Measurements from ENCODE around the gene CNTNAP5.

CNTNAP5 gene

DNA sequence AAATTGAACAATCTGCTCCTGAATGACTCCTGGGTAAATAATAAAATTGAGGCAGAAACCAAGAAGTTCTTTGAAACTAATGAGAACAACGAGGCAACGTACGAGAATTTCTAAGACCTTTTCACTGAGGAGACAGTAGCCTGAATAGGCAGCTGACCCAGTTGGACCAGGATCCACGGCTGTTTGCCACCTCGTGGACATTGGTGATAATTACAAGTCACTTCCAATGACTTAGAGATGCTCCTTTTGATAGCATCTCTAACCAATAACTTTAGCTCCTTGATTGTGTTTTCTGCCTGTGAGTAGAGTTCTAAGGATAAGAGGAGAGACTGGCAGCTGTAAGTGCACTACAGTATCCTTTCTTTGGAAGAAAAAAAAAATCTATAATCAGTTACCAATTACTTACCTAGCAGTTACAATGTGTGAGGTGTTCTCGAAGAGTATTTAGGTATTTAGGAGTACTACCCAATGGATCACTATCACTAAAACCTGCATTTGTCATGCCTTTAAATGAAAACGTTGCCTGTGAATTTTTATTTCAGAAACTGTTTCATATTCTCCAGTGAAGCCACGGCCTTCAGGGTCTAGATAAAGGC lies 31.3 kb upstream of the CNTNAP5 start:
- no peak for ATAC-seq
- TF ChIP-seq, protein P1, sequence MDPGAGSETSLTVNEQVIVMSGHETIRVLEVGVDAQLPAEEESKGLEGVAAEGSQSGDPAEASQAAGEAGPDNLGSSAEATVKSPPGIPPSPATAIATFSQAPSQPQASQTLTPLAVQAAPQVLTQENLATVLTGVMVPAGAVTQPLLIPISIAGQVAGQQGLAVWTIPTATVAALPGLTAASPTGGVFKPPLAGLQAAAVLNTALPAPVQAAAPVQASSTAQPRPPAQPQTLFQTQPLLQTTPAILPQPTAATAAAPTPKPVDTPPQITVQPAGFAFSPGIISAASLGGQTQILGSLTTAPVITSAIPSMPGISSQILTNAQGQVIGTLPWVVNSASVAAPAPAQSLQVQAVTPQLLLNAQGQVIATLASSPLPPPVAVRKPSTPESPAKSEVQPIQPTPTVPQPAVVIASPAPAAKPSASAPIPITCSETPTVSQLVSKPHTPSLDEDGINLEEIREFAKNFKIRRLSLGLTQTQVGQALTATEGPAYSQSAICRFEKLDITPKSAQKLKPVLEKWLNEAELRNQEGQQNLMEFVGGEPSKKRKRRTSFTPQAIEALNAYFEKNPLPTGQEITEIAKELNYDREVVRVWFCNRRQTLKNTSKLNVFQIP (CRISPR knock-in tag; IDR thresholded peaks at IDR 0.05; ENCODE audit: borderline replicate concordance, low read depth), result no peak
- TF ChIP-seq OSR1 (CRISPR knock-in tag; IDR thresholded peaks at IDR 0.05) (no peak), PPARA (CRISPR knock-in tag; IDR thresholded peaks at IDR 0.05; ENCODE audit: borderline replicate concordance) (no peak), RARB (CRISPR knock-in tag; IDR thresholded peaks at IDR 0.05) (no peak), CSDC2 (CRISPR knock-in tag; IDR thresholded peaks at IDR 0.05) (no peak), ZNF565 (CRISPR knock-in tag; conservative IDR thresholded peaks at IDR 0.05; ENCODE audit: low read depth) (no peak), ZFP30 (CRISPR knock-in tag; IDR thresholded peaks at IDR 0.05) (no peak), ESRRG (CRISPR knock-in tag; IDR thresholded peaks at IDR 0.05) (no peak), GLIS3 (CRISPR knock-in tag; IDR thresholded peaks at IDR 0.05) (no peak), TCF4 (CRISPR knock-in tag; IDR thresholded peaks at IDR 0.05; ENCODE audit: borderline replicate concordance) (no peak), ZFP3 (CRISPR knock-in tag; IDR thresholded peaks at IDR 0.05) (no peak), BACH2 (CRISPR knock-in tag; IDR thresholded peaks at IDR 0.05; ENCODE audit: borderline replicate concordance) (no peak)
- TF ChIP-seq, protein P2, sequence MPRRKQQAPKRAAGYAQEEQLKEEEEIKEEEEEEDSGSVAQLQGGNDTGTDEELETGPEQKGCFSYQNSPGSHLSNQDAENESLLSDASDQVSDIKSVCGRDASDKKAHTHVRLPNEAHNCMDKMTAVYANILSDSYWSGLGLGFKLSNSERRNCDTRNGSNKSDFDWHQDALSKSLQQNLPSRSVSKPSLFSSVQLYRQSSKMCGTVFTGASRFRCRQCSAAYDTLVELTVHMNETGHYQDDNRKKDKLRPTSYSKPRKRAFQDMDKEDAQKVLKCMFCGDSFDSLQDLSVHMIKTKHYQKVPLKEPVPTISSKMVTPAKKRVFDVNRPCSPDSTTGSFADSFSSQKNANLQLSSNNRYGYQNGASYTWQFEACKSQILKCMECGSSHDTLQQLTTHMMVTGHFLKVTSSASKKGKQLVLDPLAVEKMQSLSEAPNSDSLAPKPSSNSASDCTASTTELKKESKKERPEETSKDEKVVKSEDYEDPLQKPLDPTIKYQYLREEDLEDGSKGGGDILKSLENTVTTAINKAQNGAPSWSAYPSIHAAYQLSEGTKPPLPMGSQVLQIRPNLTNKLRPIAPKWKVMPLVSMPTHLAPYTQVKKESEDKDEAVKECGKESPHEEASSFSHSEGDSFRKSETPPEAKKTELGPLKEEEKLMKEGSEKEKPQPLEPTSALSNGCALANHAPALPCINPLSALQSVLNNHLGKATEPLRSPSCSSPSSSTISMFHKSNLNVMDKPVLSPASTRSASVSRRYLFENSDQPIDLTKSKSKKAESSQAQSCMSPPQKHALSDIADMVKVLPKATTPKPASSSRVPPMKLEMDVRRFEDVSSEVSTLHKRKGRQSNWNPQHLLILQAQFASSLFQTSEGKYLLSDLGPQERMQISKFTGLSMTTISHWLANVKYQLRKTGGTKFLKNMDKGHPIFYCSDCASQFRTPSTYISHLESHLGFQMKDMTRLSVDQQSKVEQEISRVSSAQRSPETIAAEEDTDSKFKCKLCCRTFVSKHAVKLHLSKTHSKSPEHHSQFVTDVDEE (CRISPR knock-in tag; IDR thresholded peaks at IDR 0.05), result no peak
- TF ChIP-seq, protein P3, sequence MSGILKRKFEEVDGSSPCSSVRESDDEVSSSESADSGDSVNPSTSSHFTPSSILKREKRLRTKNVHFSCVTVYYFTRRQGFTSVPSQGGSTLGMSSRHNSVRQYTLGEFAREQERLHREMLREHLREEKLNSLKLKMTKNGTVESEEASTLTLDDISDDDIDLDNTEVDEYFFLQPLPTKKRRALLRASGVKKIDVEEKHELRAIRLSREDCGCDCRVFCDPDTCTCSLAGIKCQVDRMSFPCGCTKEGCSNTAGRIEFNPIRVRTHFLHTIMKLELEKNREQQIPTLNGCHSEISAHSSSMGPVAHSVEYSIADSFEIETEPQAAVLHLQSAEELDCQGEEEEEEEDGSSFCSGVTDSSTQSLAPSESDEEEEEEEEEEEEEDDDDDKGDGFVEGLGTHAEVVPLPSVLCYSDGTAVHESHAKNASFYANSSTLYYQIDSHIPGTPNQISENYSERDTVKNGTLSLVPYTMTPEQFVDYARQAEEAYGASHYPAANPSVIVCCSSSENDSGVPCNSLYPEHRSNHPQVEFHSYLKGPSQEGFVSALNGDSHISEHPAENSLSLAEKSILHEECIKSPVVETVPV (CRISPR knock-in tag; IDR thresholded peaks at IDR 0.05), result no peak
- TF ChIP-seq, protein P4, sequence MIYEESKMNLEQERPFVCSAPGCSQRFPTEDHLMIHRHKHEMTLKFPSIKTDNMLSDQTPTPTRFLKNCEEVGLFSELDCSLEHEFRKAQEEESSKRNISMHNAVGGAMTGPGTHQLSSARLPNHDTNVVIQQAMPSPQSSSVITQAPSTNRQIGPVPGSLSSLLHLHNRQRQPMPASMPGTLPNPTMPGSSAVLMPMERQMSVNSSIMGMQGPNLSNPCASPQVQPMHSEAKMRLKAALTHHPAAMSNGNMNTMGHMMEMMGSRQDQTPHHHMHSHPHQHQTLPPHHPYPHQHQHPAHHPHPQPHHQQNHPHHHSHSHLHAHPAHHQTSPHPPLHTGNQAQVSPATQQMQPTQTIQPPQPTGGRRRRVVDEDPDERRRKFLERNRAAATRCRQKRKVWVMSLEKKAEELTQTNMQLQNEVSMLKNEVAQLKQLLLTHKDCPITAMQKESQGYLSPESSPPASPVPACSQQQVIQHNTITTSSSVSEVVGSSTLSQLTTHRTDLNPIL (CRISPR knock-in tag; IDR thresholded peaks at IDR 0.05; ENCODE audit: low read depth), result no peak

DNA sequence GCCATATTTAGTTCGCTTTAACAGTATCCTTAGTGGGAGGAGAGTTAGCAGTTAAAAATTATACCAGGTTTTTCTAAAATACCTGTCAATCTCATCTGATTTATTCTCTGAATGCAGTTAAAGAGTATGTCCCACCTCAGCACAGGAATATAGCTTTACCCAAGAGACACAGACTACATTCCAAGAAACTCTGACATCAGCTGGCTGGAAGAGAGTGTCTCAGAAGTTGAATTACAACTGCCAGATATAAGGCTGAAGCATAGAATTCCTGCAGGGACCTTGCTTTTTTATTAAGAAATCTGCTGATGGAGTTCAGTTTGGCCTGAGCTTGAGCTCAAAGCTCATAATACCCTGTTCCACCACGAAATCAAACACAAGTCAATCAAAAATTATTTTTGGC lies 25.4 kb upstream of the CNTNAP5 start:
- no peak for ATAC-seq

More for the DNA sequence above, 25.4 kb upstream of the CNTNAP5 start:
- TF ChIP-seq GLIS3 (CRISPR knock-in tag; IDR thresholded peaks at IDR 0.05), result no peak
- TF ChIP-seq, protein P3 (CRISPR knock-in tag; IDR thresholded peaks at IDR 0.05), result no peak
- no peak for TF ChIP-seq ZFP3 (CRISPR knock-in tag; IDR thresholded peaks at IDR 0.05)
- TF ChIP-seq ARNTL (CRISPR knock-in tag; IDR thresholded peaks at IDR 0.05; ENCODE audit: borderline replicate concordance, low read depth), result no peak
- no peak for TF ChIP-seq ESRRG (CRISPR knock-in tag; IDR thresholded peaks at IDR 0.05)
- TF ChIP-seq OSR1 (CRISPR knock-in tag; IDR thresholded peaks at IDR 0.05), result no peak
- TF ChIP-seq, protein P1 (CRISPR knock-in tag; IDR thresholded peaks at IDR 0.05; ENCODE audit: borderline replicate concordance, low read depth), result no peak
- TF ChIP-seq TCF4 (CRISPR knock-in tag; IDR thresholded peaks at IDR 0.05; ENCODE audit: borderline replicate concordance), result no peak
- no peak for TF ChIP-seq ZNF70 (CRISPR knock-in tag; IDR thresholded peaks at IDR 0.05)
- TF ChIP-seq BACH2 (CRISPR knock-in tag; IDR thresholded peaks at IDR 0.05; ENCODE audit: borderline replicate concordance), result no peak
- TF ChIP-seq CSDC2 (CRISPR knock-in tag; IDR thresholded peaks at IDR 0.05), result no peak

Data from SK-N-SH treated with all-trans-retinoic acid at 6 μM for 48 hours (cell line).